GM12878 (cell line): ENCODE results near the gene ITGA3.

Experiments used
- CBX3 ChIP-seq: fragments of 200-600 bp; sonication (generic); IDR thresholded peaks from 2 replicates; pipeline ENCODE4 v1.6.1; 2016; ENCODE audit warnings: low read depth, borderline replicate concordance
- CBX5 ChIP-seq: sonication (generic); IDR thresholded peaks from 2 replicates; pipeline ENCODE4 v1.6.1; 2016; ENCODE audit warnings: low read depth, moderate library complexity, mild to moderate bottlenecking, inconsistent platforms
- CREB1 ChIP-seq: IDR thresholded peaks from 2 replicates; pipeline ENCODE4 v1.6.1; 2012; ENCODE audit warnings: low read depth, mild to moderate bottlenecking, inconsistent platforms
- EP300 ChIP-seq, 2 experiments: fragments of 150-350 bp in 1 of 2; IDR thresholded peaks; 2 replicates each; pipeline ENCODE4 v1.6.1; 2011 to 2012; ENCODE audit warnings: low read depth in 2 of 2, low read length in 2 of 2, borderline replicate concordance in 1 of 2, improper control_type of control experiment in 1 of 2, inconsistent platforms in 1 of 2; ENCODE audit not compliant: control insufficient read depth in 1 of 2
- EZH2 ChIP-seq: IDR thresholded peaks from 2 replicates; pipeline ENCODE4 v1.6.1; 2012; ENCODE audit warnings: low read depth, mild to moderate bottlenecking, control low read depth, inconsistent platforms, low read length, borderline replicate concordance; ENCODE audit not compliant: control insufficient read depth
- MAX ChIP-seq: IDR thresholded peaks from 2 replicates; pipeline ENCODE4 v1.6.1; 2012; ENCODE audit warnings: low read depth, low read length, improper control_type of control experiment
- MYC ChIP-seq: IDR thresholded peaks from 2 replicates; pipeline ENCODE4 v1.6.1; 2011; ENCODE audit warnings: mild to moderate bottlenecking, low read length, moderate library complexity, inconsistent platforms; ENCODE audit not compliant: insufficient read depth, insufficient replicate concordance, insufficient read length, severe bottlenecking
- POLR2AphosphoS5 ChIP-seq: IDR thresholded peaks from 2 replicates; pipeline ENCODE4 v1.6.1; 2011; ENCODE audit warnings: mild to moderate bottlenecking, low read length, inconsistent platforms

- no peak for TF ChIP-seq CREB1
- TF ChIP-seq CBX3 = no peak
- TF ChIP-seq EZH2 = no peak
- TF ChIP-seq EP300 (IDR thresholded peaks at IDR 0.05; ENCODE audit: borderline replicate concordance in 1 of 2, control insufficient read depth in 1 of 2, low read depth in 2 of 2, low read length in 2 of 2) = no peak
- no peak for TF ChIP-seq CBX5
- TF ChIP-seq MYC = no peak
- TF ChIP-seq POLR2AphosphoS5 = no peak
- no peak for TF ChIP-seq MAX
Measured at GRCh38 chr17:50090971-50091917, 35.3 kb downstream of the ITGA3 start.
